CD4-positive, alpha-beta T cell treated with Interleukin-10 for 1 hour (primary cell): ENCODE results near the gene HYDIN.
"Not testable (repeated sequence)": the region's sequence is repeated elsewhere in the genome, so short reads cannot be mapped to it uniquely, and the experiment has no call there.

ENCODE experiments used
- DNase-seq: peaks from one replicate; pipeline ENCODE4 v3.0.0-alpha.2; 2020

Gene HYDIN

DNA sequence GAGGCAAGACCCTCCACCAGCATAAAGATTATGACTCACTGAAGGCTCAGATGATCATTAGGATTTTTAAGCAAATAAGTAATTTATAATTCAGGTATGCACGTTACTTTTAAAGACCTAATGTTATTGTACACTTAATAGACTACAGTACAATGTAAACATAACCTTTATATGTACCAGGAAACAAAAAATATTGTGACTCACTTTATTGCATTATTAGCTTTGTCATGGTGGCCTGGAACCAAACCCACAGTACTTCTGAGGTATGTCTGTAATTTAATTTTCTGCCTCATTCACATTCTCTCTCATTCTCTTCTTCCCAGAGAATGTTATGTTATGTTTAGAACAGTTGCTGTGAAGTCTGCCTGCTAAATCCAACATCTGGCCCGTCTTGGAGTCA lies 407.8 kb downstream of the HYDIN start:
- DNase-seq, result not testable (repeated sequence)

DNA sequence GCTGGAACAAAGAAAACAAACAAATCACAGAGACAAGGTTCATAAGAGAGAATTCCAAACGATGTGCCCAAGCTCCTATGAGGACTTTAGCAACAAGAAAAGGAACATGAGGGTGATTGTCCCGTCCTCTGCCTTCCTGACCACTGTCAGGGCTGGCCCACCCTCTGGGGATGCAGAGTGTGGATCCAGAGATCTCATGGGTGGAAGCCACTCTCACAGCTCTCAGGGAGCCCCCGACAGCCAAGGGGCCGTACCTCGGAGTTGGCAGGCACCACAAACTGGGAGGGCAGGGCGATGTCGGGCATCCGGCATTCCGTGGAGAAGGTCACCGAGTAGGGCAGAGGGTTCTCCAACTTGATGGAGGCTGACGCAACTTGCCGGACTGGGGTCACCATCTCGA lies 412.4 kb downstream of the HYDIN start:
- DNase-seq, result not testable (repeated sequence)

DNA sequence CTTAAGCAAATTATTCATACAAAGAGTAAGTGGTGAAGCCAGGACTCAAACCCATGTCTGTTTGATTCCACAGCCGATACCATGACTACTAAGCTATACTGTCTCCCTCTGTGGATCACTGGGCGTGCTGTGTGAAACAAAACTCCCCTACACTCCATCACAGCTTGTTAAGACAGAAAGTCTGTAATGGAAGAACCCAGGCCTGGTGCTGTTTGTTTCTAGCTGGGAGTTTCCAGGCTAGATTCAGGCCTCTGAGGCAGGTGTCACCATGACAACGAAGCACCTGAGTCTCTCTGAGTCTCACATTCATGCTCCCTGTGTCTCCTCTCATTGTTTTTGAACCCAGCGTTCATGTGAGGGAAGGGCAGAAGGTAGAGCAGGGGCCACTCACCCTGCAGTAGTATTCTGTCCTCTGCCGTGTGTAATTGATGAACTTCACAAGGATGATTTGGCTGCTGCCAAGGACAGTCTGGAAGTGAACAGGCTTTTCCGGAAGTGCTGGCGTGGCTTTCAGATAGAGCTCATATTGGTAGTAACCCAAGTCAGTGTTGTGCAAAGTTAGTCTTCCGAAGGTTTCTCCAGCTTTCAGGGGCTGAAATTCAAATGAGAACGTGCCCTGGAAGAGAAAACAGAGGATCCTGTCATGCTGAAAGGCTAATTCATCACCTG lies 421.0 kb downstream of the HYDIN start:
- DNase-seq, result no peak

DNA sequence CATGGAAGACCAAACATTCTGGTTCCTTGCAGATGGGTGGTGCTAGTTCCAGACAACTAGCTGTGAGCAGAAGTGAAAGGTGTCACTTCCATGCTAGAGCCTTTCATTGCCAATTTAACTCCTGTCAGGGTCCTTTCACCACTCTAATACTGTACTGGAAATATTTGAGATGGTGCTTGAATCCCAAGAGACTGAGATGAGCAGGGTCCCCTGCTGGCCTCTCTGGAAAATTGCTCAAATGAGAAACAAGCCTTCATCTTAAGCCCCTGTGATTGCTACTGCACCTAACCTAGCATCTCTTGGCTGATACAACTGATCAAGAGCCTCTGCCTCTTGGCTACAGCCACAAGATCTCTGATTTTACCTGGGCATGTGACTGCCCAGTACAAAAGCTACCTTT lies 422.2 kb downstream of the HYDIN start:
- DNase-seq, result no peak

DNA sequence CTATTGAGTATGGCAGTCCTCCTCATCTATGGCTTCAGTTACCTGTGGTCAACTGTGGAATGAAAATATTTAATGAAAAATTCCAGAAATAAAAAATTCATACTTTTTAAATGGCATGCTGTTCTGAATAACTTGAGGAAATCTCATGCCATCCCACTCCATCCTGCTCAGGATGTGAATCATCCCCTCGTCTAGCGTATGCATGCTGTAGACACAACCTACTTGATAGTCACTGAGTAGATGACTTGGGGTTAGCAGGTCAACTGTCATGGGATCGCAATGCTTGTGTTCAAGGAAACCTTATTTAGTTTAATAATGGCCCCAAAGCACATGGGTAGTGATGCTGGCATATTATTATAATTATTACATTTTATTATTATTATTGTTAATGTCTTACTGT lies 424.7 kb downstream of the HYDIN start:
- DNase-seq, result no peak

DNA sequence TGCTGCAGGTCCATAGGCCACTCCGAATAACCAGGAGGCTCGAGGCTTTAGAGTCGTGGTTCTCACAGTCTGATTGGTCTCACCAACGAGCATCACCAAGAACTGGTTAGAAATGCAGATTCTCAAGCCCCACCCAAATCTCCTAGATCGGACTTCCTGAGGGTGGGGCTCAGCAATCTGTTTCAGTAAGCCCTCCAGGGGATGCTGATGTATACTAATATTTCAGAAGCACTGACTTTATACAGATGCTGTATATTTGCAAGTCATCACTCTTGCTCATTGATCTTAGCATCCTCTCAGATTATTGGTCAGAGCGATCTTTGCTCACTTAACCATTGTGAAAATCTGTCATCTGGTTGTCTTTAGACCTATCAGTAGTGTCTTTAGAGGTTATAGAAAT lies 425.1 kb downstream of the HYDIN start:
- no peak for DNase-seq

DNA sequence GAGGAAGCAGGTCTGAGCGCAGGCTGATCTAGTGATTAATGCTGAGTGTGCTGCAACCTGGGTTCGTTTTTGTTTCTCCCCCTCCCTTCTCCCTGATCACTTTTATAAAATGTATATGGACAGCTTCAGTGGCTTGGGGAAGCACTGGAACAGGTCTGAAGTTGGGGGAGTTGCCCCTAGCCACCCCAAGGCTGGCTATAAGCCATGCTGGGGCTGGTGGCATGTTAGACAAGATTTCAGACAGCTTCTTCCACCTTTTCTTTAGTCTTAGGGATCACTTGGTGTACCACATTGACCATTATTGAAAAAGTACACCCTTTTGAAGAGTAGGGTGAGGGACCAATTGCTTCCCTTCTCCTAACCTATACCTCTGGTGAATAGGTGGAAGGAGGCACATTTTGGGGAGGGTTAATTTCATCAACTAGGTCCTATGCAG lies 425.8 kb downstream of the HYDIN start:
- no peak for DNase-seq

DNA sequence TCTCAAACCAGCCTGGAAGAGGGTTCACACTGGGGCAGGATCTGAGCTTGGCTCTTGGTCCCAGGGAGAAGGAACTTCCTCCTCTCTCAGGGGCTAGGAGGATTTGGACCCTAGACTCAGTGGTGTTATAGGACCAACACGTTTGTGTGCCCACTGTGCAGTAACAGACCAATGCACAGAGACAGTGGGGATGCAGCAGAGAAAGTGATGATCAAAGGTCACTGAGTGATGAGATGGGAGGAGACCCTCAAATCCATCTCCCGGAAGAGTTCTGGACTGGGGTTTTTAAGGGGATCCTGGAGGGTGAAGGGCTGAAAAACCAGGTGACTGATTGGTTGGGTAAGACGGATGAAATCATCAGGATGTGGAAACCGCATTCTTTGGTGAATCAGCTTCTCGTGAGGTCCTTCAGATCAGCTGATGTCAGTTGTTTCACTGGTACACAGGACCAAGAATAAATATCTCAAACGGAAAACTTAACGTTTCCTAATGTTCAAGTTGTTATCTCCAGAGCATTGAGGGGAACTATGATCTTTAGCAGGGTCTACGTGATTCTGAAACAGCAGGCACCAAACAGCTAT lies 426.3 kb downstream of the HYDIN start:
- no peak for DNase-seq

DNA sequence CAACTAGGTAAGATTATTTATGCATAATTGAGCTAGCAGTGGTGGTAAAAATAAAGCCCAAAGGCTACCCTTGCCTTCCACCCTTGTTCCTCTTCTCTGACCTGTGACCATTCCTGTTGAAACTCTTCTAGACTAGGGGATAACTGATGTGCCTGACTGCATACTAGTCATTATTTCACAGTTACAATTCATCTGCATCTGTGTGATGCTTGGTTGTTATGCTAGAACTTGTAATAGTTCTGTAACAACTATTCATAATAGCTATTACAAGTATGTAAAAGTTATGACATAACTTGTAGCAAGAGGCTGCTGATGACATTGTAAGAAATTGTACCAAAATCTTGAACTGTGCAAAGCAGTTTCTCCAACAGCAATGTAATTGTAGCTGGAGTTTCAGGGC lies 427.2 kb downstream of the HYDIN start:
- no peak for DNase-seq

DNA sequence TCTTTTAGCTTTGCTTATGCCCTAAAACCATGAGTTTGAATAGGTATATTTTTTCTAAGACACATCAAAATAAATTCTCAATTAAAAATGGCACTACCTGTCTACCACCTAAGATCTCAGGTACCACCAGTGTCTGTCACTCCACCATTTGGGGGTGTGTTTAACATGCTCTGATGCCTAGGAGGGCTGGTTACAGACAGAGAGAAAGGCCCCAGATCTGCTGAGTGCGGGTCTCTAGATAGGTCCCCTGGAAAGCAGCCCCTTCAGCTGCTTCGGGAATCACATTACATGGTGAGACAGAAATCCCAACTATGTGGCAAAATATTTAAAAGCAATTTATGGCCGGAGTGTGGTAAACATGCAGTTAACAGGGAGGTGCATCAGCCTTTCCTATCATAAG lies 428.9 kb downstream of the HYDIN start:
- no peak for DNase-seq

DNA sequence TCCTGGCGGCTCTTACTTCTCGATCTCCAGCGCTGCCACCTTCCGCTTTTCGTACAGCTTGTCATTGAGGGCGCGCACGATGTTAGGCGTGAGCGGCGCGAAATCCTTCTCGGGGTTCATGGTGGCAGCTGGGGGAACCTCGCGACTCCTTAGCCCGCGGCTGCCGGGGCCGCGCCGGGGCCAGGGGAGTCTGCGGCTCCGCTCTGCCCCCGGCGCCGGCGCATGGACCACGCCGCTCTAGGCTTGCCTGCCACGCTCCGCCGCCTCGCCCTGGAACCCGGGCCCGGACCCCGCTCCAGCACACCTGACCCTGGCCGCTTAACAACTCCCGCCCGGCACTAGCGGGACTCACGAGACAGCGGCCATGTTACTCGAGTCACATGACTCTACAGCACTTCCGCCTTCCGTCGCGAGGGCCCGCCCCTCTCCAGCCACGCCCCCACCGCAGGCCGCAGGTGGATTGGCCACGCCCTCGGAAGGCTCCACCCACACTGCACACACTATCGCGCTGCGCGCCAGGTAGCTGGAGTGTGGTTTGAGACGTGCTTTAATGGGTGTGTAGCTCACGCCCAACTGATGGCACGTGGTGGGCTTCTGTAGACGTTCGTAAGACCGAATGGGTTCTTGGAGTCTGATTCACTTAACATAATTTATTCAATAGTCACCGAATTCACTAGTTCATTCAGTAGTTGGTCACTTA lies 429.6 kb downstream of the HYDIN start, which contains the start of gene VAC14:
TSS of gene VAC14 (minus strand) at position 378 of the 700 bp plus-strand sequence. CDS start at position 120, 258 bp downstream.
- DNase-seq, result peak; percentile 97

DNA sequence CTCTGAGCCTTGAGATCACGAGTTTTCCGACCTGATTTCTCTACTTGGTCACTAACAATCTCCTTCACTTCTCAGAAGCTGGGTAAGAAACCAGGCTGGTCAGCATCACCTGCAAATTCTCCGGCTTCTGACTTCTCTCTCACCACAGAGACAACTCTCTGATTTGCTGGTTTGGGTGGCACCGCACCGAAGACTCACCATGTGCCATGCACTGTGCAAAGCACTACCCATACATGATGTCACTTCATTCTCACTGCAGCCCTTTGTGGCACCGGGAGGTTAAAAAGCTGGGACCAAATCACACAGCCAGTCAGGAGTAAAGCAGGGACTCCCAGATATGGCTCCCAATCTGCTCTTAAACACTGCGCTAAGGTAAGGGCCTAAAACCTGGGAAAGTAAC lies 430.2 kb downstream of the HYDIN start:
- DNase-seq, result no peak

DNA sequence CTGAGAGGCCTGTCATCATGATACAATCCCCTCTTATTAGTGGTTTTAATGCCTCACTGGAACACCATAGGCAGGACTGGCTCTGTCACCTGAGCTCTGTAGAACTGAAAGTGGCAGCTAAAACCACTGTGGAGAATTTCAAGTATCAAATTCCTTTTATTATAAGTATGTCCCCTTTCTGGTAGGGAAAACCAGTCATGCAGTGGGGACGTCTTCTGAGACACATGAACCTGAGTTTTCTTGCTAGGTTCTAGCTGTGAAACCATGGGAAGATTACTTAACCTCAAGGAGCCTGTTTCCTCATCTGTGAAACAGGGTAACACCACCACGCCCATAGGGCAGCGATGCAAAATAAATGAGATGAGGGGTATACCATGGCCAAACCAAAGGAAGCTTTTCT lies 434.2 kb downstream of the HYDIN start:
- DNase-seq, result no peak

DNA sequence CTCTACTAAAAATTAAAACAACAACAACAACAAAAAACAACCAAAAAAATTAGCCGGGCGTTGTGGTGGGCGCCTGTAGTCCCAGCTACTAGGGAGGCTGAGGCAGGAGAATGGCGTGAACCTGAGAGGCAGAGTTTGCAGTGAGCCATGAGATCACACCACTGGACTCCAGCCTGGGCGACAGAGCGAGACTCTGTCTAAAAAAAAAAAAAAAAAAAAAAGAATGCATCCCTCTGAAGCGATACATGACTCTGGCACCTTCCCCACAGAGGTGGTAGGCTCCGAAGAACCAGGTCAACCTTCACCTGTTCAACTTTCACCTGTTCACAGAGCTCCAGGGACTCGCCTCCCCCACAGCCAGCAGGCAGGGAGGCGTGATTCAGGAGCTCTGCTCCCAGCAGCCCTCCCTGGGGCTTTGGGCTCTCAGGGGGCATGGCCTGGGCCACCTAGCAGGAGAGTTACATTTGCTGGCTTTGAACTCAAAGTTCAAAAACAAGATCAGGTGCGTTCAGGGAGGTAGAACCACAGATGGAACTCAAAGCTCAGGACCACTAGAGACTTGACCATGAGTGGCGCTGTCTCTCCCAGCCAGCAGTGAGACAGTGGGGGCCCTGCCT lies 435.1 kb downstream of the HYDIN start:
- no peak for DNase-seq

DNA sequence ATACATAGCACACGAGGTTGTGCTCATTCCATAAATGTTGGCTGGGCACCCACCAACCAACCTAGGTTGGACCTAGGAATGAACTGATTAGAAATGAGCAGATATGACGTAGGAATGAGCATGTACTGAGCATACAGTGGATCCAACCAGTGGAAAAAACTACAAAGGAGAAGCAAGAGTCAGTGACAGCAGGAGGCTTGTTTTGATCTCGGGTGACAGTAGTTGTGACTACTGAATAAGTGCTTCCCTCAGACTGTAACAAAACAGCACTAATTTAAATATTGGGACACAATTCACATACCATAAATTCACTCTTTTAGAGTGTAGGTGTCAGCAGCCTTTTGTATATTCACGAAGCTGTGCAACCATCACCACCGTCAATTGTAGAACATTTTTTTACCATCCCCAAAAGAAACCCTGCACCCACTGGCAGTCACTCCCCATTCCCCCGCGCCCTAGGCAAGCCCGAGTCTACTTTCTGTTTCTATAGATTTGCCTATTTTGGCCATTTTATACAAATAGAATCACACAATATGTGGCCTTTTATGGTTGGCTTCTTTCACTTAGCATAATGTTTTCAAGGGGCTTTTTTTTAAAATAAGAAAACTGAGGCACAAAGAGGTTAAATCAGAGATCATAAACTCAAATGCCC lies 436.5 kb downstream of the HYDIN start:
- DNase-seq, result no peak

DNA sequence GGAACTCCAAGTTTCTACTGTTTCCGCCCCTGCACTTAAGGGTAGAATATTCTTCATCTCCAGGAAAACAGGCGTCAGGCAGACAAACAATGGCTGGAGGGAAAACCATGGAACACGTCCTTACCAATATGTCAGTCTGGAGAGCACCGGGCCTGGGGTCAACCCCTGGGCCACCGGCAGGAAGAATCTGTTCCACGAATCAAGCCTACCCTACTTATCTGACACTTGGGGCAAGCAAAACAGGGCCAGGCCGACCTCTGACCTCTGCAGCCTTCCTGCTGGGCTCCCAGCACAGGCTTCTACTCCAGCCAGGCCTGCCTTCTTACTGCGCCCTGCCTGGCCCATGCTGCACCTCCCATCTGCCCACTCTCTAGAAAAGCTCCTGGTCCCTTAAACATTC lies 439.7 kb downstream of the HYDIN start:
- DNase-seq, result no peak

DNA sequence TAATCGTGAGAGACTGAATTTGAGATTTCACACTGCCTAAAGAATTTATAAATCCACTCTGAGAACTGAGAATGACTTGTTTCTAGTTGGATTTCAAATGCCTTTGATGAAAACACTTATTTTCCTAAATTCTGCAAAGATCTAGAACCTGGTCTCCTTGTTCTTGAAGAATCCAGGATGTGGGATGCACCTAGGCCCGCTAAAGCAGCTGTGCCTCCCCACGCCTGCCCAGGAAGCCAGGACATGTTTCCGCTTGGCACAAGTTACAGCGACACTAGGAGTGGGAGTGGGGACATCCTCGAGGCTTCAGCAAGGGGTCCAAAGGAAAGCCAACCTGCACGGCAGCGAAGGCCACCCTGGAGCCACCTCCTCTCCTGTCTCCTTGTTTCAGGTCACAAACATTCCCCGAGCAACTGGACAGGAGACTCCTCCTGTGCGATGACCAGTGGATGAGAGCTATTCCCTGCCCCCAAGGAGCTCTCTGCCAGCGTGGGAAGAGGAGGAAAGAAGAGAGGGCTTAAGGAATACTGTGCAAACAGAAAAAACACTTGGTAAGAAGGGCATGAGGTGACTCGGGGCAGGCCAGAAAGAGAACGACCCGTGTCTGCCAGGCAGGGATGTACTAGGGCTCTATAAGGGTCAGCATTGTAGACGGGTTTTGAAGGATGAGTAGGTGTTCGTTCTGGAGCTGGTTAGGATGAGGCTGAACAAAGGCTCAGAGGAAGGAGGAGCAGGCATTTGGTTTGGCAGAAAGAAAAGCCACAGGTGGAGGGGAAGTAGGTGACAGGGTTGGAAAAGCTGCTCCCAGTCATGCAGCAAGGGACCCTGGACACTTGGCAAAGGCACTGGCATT lies 440.7 kb downstream of the HYDIN start:
- DNase-seq, result no peak

DNA sequence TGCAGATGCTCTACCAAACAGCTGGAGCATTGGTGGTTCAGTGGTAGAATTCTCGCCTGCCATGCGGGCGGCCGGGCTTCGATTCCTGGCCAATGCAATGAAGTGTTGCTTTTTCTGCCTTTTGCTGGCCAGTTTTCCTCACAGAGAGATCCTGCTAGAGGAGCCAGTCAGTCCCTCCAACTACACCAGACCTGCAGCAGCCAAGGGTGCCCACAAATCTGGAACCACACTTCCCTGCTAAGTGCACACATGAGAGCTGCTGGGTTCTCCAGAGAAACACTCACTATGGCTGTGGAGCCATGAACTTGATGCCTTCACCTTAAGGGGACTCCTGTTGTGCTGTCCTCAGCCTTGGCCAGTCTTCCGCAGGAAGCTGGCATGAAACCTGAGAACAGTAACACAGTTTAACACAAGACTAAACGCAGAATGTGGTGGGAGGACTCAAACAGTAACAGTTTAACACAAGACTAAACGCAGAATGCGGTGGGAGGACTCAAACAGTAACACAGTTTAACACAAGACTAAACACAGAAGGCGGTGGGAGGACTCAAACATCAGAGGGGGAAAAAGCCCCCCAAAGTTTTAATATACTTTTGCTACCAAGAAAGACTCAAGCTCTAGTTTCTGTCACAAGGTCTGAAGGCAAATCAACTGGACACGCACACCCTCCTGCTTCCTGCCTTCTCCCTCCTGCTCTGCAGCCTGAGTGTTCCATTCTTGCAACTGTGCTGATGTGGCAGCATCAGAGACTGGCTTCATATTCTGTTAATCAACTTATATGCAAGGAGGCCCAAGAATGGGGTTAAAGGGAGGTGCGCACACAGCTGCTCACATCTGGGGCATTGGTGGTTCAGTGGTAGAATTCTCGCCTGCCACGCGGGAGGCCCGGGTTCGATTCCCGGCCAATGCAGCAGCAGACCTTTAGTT lies 441.6 kb downstream of the HYDIN start:
- no peak for DNase-seq

DNA sequence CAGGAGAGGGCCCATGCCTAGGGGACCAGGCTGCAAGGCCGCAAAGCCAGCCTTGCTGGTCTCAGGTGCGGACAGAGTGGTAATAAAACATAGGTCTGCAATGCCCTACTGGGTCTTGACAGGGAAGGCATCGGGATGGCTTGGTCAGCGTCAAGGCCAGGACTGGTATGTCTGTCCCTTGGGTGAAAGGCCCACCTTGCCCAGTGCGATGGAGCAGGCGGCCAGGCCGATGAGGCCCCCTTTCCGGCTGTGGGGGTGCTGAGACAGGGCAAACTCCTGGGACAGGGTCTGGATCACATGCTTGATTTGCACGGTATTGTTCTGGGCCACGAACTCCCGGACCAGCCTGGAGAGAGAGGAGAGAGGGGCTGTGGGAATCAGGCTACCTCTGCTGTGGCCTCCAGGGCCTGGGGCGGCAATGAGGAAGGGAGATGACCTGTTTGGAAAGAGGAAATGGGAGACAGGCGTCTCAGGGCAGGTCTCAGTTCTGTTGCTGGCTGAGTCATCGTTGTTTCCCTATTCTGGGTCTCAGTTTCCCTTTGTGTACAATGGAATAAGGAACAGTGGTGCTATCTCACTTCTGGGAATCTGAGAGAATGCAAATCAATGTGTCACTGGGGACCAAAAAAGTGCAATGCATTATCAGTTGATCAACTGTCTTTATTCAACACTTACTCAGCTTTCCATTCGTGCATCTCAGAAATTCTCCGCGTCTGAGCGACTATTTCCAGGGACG lies 444.3 kb downstream of the HYDIN start:
- DNase-seq, result no peak
